Measurements from ENCODE around the gene LPCAT4. TPM values are rescaled to one million over a fixed set of nuclear protein-coding genes. Genes with fewer than 3 reads are reported as not detected.

LPCAT4 gene
- total RNA-seq, 2 donors from 2014 or later, result 31.3 to 43.7 TPM

DNA sequence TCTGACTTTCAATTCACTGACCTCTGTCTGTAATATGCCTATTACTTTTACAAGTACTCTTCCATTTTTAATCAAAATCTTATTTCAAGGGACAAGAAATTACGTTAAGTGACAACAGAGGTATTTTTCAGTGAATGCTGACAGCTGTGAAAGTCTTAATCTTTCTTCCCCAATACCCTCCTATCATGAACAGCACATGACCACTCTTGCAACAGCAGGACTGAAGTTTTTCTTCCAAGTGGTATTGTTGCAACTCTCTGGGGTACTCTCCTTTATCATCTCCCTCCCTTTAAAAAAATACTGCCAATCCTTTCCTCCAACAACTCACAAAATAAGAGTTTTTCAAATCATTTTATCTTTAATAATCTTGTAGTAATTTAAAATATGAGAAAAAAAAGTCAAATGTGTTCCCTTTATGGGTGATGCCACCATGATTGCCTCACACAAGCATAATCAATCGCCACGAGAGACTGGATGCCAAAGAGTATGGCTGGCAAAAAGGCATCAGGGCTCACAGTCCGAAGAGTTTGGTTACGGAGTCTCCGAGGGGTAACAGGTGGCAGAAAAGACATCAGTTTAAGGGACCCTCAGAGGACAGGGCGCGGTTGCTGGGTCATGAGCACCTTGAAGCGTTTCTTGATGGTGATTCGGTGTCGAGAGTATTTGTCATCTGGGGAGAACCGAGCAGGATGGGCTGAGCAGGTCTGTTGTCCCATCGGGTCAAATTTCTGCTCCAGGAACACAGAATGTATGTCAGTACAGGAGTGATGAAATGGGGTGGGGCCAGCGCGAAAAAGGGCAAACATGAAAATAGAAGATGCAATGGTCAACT lies 25.4 kb downstream of the LPCAT4 start:
- no peak for DNase-seq
- no peak for ATAC-seq
- intact Hi-C loops (cut with DNase I), result no loop called here

DNA sequence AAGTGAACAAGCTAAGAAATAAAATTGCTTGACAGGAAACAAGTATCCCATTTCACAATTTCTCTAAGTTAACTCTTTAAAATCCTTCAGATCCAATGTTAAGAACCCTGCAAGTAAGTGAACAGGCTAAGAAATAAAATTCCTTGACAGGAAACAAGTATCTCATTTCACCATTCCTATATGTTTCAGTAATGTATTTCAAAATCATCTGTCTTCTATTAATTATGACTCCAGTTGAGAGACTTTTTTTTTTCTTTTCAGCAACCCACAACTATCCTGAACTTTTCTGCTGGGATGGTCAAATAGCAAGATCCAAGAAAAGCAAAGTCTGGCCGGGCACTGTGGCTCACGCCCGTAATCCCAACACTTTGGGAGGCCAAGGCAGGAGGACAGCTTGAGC lies 27.1 kb downstream of the LPCAT4 start:
- DNase-seq (no peak), ATAC-seq (no peak)
- intact Hi-C loops (cut with DNase I), result no loop called here

DNA sequence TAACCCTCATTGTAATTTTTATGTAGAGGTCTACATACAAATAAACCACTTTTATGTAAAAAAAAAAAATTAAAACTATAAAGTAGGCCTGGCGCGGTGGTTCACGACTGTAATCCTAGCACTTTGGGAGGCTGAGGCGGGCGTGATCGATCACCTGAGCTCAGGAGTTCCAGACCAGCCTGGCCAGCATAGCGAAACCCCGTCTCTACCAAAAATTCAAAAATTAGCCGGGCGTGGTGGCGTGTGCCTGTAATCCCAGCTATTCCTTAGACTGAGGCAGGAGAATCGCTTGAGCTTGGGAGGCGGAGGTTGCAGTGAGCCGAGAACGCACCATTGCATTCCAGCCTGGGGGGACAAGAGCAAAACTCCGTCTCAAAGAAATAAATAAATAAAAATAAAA lies 28.6 kb downstream of the LPCAT4 start:
- ATAC-seq, result no peak
- intact Hi-C loops (cut with DNase I), result no loop called here
- DNase-seq, result no peak

DNA sequence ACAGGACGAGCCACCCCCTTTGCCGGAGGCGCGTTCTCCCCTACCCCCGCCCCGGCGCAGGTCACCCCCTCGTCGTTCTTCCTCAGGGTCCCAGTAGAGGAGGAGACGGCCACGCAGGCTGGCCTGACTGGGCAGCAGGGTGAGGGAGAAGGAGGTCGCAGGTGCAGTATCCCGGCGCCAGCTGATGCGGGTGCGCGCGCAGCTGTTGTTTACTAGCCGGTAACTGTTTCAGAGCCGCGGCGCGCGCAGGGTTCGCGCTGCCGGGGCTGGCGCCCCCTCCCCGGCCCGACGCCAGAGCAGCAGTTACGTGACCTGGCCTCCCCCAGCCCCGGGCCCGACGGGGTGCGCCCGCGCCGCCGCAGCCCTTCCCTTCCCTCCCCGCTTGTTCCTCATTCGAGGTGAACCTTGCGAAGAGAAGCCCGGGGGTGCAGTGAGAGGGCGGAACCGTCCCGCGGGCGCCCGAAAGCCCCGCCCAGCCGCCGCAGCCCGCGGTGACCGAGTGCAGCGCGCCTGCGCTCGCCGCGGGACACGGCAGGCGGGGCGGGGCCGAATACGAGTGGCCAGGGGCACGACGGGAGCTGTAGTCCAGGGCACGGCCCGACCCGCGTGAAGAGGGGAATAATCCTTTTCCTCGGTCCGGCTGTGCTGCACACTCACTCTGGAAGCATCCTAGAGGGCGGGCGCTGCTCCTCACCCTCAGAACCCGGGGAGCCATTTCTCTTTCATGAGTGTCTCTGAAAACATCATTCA lies 29.3 kb downstream of the LPCAT4 start, which contains the start of gene SLC12A6:
Gene SLC12A6 (minus strand): TSS at position 225 of the 750 bp plus-strand sequence. CDS start 1,101 bp downstream, outside the sequence.
- intact Hi-C loops (cut with DNase I), result no loop called here
- ATAC-seq (peak; percentile 98), DNase-seq (peak; percentile 93)

DNA sequence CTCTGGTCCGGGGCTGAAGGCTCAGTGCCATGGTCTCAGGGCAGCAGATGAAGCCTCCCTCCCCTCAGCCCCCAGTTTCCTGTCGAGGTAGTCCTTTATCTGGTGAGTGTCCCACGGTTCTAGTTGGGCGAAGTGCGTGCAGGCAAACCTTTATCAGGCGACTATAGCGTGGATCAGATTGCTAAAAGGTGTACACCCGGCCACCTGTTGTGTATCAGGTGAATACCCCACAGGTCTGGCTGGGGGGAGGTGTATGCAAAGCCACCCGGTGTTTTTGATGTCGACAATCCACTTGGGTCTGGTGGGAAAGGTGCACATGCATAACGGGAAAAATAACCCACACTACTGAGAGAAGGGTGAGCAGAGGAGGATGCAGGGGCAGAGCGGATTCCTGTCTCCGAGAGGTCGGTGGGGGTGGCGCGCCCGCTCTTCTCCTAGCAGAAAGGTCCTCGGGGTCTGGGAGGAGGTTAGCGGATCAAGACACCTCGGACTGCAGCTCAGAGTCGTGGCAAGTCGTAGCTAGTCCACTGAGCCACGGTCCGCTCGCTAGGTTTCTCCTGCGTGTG lies 29.9 kb downstream of the LPCAT4 start:
- DNase-seq (no peak), ATAC-seq (peak; percentile 20 to 35)
- intact Hi-C loops (cut with DNase I), result no loop called here

DNA sequence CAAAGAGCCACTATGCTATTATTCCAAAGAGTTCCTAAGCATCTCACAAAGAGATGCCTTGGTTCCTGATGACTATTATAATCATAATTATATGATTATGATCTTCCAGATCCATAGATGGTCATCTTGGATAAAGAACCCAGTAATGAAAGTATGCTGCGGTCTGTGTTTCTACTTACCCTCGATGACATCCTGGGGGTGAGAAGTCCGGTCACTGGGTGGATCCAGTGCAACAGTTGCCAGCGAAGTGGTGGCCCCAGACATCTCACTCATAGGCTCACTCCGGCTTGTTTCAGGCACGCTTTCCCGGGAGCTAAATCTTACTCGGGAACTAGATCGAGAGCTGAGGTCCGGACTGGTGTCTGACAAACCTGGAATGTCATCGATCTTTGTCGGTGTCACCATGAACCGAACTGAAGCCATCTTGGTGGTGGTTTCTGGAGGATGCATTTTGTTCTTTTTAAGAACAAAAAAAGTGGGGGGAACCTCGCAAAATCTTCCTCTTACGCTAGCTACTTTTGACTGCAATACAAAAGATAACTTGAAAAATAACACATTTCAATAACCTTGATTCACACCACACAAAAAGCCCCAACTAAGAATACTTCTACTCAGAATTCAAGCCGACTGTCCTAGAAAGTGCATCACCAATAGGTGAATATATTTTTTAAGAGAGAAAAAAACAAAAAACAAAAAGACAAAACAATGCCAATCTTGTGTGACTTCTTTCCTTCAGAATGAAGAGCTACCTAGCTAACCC lies 30.6 kb downstream of the LPCAT4 start:
- ATAC-seq, result no peak
- no peak for DNase-seq

DNA sequence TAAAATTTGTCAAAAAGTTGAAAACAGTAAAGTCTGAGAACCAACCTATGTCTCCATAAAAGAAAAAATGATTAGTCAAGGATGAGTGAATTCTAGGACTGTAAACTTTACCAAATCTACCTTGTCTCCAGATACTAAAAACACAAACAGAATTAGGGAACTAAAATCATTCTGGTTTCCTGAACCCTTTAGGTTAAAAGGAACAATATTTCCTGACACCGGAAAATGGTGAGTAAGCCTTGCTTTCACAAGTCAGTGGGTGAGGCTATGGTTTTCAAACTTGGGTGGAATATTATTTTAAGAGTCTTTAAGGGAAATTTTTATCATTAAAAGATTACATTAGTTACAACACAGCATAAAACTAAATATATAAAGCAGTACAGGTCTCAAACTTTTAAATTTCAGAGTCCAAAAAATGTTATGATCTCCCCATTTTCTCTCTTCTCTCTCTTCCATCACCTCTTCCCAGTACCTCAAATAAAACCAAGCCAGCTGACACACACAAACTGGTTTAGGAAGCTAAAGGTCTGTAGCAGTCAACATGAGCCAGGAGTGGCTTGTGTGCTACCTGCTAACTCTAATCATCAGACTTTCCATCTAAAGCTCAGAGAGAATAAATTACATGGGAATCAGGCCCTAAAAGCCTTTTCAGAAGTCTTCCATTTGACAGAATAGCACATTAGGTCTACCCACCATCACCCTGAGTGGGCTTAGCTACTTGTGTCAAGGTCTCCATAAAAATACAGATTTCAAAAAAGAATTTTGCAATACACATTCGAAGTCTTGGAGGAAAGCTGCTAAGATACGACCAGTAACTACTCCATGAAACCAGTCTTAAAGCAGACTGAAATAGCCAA lies 31.6 kb downstream of the LPCAT4 start:
- intact Hi-C loops (cut with DNase I), result no loop called here
- ATAC-seq, result no peak

More for the DNA sequence above, 30.6 kb downstream of the LPCAT4 start:
- intact Hi-C loops (cut with DNase I), result no loop called here

DNA sequence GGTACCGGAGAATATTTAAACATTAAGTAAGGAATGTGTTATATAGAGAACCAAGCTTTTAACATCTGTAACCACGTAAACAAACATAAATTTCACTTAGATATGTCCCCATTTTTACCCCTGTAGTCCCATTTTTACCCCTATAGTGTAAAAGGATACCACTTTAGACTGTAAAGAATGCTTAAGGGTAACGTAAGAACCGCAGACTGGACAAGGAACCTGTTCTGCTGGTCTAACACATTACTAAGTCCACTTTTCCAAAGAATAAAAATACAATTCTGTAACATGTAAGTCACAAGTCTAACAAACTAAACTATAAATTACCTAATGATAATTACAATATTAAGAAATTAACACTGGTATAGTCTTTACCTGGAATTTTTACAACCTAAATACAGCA lies 32.3 kb downstream of the LPCAT4 start:
- no peak for ATAC-seq
- no peak for DNase-seq
- intact Hi-C loops (cut with DNase I), result no loop called here

More for the DNA sequence above, 31.6 kb downstream of the LPCAT4 start:
- DNase-seq, result no peak

DNA sequence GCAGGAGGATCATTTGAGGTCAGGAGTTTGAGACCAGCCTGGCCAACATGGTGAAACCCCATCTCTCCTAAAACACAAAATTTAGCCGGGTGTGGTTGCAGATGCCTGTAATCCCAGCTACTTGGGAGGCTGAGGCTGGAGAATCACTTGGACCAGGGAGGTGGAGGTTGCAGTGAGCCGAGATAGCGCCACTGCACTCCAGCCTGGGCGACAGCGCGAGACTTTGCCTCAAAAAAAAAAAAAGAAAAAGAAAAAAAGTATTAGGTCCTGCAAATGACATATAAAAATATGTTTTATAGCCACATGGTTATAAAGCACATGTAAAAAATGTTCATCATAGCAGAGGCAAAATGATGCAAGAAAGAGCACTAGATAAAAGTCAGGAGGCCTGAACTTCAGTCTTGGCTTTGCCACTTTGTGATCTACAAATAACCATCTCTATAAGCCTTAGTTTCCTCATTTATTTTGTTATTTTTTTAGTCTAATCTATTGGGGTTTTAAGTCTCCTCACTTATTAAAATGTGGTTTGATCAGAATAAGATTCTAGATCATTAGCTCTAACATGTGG lies 34.4 kb downstream of the LPCAT4 start:
- ATAC-seq, result no peak

DNA sequence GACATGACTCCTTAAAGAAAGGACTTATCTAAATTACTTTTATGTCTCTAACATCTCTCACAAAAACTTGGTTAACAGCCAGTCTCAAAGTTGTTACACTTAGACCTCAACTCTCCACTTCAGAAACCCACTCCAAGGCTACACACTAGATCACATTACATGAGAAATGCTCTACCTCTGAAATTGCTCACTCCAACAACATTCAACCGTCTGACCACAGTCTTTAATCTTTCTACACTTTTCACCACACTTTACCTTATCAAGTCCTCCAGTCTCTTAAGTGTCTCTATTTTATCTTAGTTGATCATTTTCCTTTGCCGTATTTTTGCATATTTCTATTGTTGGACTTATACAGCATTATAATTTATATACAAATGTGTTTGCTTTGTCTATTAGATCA lies 35.2 kb downstream of the LPCAT4 start:
- no peak for ATAC-seq
- intact Hi-C loops (cut with DNase I), result no loop called here

More for the DNA sequence above, 34.4 kb downstream of the LPCAT4 start:
- no peak for DNase-seq
- intact Hi-C loops (cut with DNase I), result no loop called here

DNA sequence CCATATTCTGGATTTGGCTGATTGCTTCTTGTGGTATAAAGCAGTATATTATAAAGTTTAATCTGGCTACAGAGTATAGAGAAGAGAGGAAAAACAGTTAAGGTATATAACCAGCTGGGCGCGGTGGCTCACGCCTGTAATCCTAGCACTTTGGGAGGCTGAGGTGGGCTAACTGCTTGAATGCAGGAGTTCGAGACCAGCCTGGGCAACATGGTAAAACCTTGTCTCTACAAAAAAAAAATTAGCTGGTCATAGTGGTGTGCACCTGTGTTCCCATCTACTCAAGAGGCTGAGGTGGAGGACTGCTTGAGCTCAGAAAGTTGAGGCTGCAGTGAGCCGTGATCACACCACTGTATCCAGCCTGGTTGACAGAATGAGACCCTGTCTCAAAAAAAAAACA lies 36.7 kb downstream of the LPCAT4 start:
- DNase-seq (no peak), ATAC-seq (no peak)
- intact Hi-C loops (cut with DNase I), result no loop called here

More for the DNA sequence above, 35.2 kb downstream of the LPCAT4 start:
- no peak for DNase-seq

DNA sequence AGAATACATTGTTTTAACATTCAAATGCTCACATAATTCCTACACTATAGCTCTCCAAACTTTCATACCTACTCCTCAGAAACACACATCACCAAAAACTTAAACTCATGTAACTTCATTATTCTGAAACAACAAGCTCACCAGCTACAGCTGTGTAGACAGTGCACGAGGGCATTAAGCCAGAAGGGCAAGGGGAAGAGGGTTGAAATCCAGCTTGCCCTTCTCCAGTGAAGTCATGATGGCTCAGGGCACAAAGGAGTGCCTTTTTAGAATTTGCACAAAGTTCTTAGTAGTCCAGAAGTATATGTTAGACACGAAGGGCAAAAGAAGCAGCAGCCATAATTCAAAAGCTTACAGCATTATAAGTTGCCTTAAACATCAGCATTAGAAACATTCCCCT lies 38.0 kb downstream of the LPCAT4 start:
- no peak for DNase-seq
- ATAC-seq, result no peak
- intact Hi-C loops (cut with DNase I), result no loop called here

DNA sequence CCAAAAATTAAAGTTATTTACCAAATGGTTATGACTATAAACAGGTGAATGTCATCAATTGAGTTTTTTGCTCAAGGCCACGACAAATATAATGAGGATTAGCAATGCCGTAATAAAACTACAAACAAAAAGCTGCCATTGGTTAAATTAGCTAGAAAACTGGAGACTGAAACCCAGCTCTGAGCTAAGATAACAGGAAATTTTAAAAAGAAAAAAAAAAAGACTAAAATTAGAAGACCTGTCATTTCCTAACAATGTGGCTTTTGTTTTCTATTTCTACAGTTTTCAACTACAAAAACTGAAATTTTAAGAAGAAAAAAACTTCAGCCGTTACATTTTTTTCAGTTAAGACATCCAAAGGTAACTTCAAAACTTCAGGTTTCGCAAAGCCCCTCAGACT lies 39.1 kb downstream of the LPCAT4 start:
- ATAC-seq, result no peak
- intact Hi-C loops (cut with DNase I), result no loop called here
- no peak for DNase-seq

DNA sequence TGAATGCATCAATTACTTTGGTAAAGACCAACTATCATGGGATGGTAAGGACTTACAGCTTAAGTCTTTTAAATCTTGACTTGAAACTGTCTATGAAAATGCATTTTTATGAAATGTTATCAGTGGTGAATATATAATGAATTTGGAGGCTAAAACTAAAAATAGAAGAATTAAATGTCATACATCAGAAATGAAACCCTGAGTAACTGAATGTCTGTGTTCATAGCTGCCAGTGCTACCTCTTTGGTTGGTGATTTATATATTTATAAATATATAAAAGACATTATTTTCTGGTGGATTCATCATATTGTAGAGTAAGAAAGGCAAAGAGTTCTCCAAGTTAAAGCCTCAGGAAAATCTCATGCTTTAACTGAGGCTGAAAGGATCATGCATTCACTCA lies 41.6 kb downstream of the LPCAT4 start:
- intact Hi-C loops (cut with DNase I), result no loop called here
- no peak for DNase-seq

DNA sequence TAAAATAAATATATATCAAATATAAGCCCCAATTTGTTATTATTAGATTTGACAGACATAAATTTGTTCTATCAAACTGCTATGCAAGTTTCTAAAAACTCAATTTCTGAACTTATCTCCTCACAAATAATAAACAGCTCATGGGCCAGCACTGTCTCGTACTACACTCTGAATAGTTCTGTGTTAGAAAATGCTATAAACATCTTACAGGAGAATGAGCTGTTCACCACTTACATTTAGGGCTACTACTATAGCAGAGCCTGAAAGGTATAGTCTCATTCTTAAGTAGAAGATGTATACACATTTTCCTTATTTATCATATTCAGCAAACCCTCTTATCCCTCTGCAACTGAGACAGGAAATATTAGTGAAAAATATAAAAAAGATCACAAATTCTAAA lies 42.1 kb downstream of the LPCAT4 start:
- no peak for DNase-seq
- intact Hi-C loops (cut with DNase I), result no loop called here
- no peak for ATAC-seq

More for the DNA sequence above, 41.6 kb downstream of the LPCAT4 start:
- no peak for ATAC-seq

DNA sequence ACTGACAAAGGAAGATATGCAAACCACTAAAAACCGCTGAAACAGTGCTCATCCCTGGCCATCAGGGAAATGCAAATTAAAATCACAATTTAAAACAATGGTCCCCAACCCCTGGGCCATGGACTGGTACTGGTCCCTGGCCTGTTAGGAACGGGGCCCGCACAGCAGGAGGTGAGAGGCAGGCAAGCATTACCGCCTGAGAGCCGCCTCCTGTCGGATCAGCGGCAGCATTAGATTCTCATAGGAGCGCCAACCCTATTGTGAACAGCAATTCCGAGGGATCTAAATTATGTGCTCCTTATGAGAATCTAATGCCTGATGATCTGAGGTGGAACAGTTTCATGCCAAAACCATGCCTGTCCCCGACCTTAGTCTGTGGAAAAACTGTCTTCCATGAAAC lies 43.8 kb downstream of the LPCAT4 start:
- ATAC-seq (no peak), DNase-seq (no peak)
- intact Hi-C loops (cut with DNase I), result no loop called here

DNA sequence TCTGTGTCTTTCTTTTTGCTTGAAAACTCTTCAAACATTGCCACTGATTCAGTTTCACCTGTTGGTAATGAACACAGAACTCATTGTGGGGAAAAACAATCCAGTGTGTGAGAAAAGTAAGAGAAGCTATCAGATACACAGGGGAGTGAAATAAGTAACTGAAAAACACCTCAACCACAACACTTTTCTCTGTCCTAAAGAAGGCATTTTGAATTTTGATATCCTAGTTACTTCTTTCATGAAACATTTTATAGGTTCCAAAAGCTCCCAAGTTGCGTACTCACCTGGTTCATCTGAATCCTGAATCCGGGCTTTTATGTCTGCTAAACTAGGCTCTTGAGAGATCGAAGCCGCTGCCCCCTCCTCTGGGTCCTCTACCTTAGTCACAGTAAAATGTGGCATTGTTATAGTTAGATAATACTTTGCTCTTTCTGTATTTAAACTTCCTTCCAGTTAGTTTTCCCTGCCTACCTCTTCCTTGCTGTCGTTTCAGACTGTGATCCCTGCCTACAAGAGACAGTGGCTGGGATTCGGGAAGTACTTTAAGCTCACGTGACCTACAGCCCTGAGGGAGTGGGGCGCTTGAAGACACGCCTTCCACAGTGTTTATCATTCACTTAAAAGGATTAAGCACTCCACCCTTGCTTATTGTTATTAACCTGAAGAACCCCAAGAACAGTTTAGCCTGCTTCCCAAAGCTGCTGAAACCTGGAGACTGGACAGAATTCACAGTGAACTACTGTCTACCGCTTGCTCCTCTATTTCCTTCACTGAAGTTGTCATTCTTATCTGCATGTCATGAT lies 48.5 kb downstream of the LPCAT4 start:
- ATAC-seq (peak; percentile 96 to 99), DNase-seq (peak; percentile 62)
- intact Hi-C loops (cut with DNase I), result no loop called here

Measured in left cardiac atrium (tissue), 4 donors.